ENCODE data around the gene EPOP. TPM values are rescaled to one million over a fixed set of nuclear protein-coding genes. Genes with fewer than 3 reads are reported as not detected.

EPOP gene
- total and polyA plus RNA-seq, 2 of the 13 experiments (the other 11 are each of a cell fraction or from before 2014, with no cell fraction given): 14.7 to 37.8 TPM

GRCh38 chr17:38703742-38704605 is 29.2 kb upstream of the EPOP start (continued):
- no peak for TF ChIP-seq USF2 (IDR thresholded peaks at IDR 0.05; ENCODE audit: low read depth, low read length)
- peak; percentile 47; the same call in 1 of the 2 replicates for TF ChIP-seq USF2 (CRISPR knock-in tag; IDR thresholded peaks at IDR 0.05; ENCODE audit: borderline replicate concordance)
- no peak; the same call in 1 of the 2 replicates for TF ChIP-seq NFYB (CRISPR knock-in tag; IDR thresholded peaks at IDR 0.05)
- peak; percentile 86; the same call in 1 of the 2 replicates for TF ChIP-seq MTF2 (CRISPR knock-in tag; IDR thresholded peaks at IDR 0.05; ENCODE audit: borderline replicate concordance)
- TF ChIP-seq NR0B2 (CRISPR knock-in tag; IDR thresholded peaks at IDR 0.05): peak; percentile 73; the same call in 1 of the 2 replicates
- peak; percentile 59; the same call in 1 of the 2 replicates for TF ChIP-seq ZNF562 (CRISPR knock-in tag; IDR thresholded peaks at IDR 0.05; ENCODE audit: borderline replicate concordance)
- no peak for TF ChIP-seq PLRG1 (conservative IDR thresholded peaks at IDR 0.05)
- TF ChIP-seq CHD4 (IDR thresholded peaks at IDR 0.05; ENCODE audit: borderline replicate concordance, low read length): peak; percentile 89
- peak; percentile 86; the same call in 1 of the 2 replicates for TF ChIP-seq GATA4 (IDR thresholded peaks at IDR 0.05; ENCODE audit: borderline replicate concordance, low read depth)
- peak; percentile 27; the same call in 1 of the 2 replicates for TF ChIP-seq ZNF24 (IDR thresholded peaks at IDR 0.05)
- TF ChIP-seq, protein P1, sequence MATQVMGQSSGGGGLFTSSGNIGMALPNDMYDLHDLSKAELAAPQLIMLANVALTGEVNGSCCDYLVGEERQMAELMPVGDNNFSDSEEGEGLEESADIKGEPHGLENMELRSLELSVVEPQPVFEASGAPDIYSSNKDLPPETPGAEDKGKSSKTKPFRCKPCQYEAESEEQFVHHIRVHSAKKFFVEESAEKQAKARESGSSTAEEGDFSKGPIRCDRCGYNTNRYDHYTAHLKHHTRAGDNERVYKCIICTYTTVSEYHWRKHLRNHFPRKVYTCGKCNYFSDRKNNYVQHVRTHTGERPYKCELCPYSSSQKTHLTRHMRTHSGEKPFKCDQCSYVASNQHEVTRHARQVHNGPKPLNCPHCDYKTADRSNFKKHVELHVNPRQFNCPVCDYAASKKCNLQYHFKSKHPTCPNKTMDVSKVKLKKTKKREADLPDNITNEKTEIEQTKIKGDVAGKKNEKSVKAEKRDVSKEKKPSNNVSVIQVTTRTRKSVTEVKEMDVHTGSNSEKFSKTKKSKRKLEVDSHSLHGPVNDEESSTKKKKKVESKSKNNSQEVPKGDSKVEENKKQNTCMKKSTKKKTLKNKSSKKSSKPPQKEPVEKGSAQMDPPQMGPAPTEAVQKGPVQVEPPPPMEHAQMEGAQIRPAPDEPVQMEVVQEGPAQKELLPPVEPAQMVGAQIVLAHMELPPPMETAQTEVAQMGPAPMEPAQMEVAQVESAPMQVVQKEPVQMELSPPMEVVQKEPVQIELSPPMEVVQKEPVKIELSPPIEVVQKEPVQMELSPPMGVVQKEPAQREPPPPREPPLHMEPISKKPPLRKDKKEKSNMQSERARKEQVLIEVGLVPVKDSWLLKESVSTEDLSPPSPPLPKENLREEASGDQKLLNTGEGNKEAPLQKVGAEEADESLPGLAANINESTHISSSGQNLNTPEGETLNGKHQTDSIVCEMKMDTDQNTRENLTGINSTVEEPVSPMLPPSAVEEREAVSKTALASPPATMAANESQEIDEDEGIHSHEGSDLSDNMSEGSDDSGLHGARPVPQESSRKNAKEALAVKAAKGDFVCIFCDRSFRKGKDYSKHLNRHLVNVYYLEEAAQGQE (IDR thresholded peaks at IDR 0.05; ENCODE audit: borderline replicate concordance in 1 of 2, low read depth in 1 of 2, low read length in 2 of 2): peak in 1 of 2 experiments; percentile 84; a peak in 2 of 4 replicates
- TF ChIP-seq ZNF781 (CRISPR knock-in tag; IDR thresholded peaks at IDR 0.05; ENCODE audit: borderline replicate concordance, not compliant biosample characterization): peak; percentile 82
- TF ChIP-seq ZNF274 (CRISPR knock-in tag; IDR thresholded peaks at IDR 0.05): peak; percentile 67; the same call in 1 of the 2 replicates
- peak; percentile 90 for TF ChIP-seq ZXDC (CRISPR knock-in tag; IDR thresholded peaks at IDR 0.05)
- TF ChIP-seq YEATS4 (CRISPR knock-in tag; IDR thresholded peaks at IDR 0.05; ENCODE audit: borderline replicate concordance): peak; percentile 77
- TF ChIP-seq GLMP (CRISPR knock-in tag; IDR thresholded peaks at IDR 0.05; ENCODE audit: borderline replicate concordance): no peak
- no peak for TF ChIP-seq NONO (IDR thresholded peaks at IDR 0.05)
- TF ChIP-seq NONO (CRISPR knock-in tag; conservative IDR thresholded peaks at IDR 0.05): peak; percentile 95
